WTC11 (cell line): ENCODE results near the gene RBM47. TPM values are rescaled to one million over a fixed set of nuclear protein-coding genes. Genes with fewer than 3 reads are reported as not detected.

Experiments used
- ATAC-seq: fragments of 200-7000 bp; cut with Tn5 transposase; 2 replicates; pipeline ENCODE4 v1.10.0; 2021; ENCODE audit warnings: mild to moderate bottlenecking, moderate library complexity
- CTCF ChIA-PET: fragments of 300-600 bp; sonication (Branson Sonifier 250); formaldehyde crosslinking; loops from one replicate; lab custom pipeline; 2021; ENCODE audit warnings: antibody characterized with exemption; lab: Charles Lee
- POLR2A ChIA-PET: fragments of 350-600 bp; sonication (Branson Sonifier 250); formaldehyde crosslinking; loops from one replicate; lab custom pipeline; 2021; ENCODE audit warnings: antibody characterized with exemption; lab: Charles Lee
- DNase-seq: peaks from one replicate; pipeline ENCODE4 v3.0.0; 2021; ENCODE audit warnings: low spot score
- H3K27ac Mint-ChIP-seq: 2 replicates; pipeline ENCODE4 v1.8.0; 2021; ENCODE audit warnings: mixed read lengths
- H3K27me3 Mint-ChIP-seq: 2 replicates; pipeline ENCODE4 v1.8.0; 2021; ENCODE audit warnings: low read depth, mild to moderate bottlenecking, moderate library complexity, mixed read lengths
- H3K36me3 Mint-ChIP-seq: 2 replicates; pipeline ENCODE4 v1.8.0; 2021; ENCODE audit warnings: mixed read lengths
- H3K4me1 Mint-ChIP-seq: 2 replicates; pipeline ENCODE4 v1.8.0; 2022; ENCODE audit warnings: mixed read lengths
- H3K4me3 Mint-ChIP-seq: 2 replicates; pipeline ENCODE4 v1.8.0; 2021; ENCODE audit warnings: mild to moderate bottlenecking, moderate library complexity, mixed read lengths
- H3K9me3 Mint-ChIP-seq: 2 replicates; pipeline ENCODE4 v1.8.0; 2021; ENCODE audit warnings: mixed read lengths
- CREM ChIP-seq: sonication (generic); formaldehyde crosslinking; IDR thresholded peaks from 2 replicates; pipeline ENCODE4 v1.8.1; 2022; ENCODE audit warnings: mild to moderate bottlenecking, missing genetic modification reagents, moderate library complexity
- EMX1 ChIP-seq: fragments of 250-450 bp; sonication (Bioruptor Pico); IDR thresholded peaks from 2 replicates; pipeline ENCODE4 v1.8.0; 2021; ENCODE audit warnings: mild to moderate bottlenecking
- ESRRA ChIP-seq: sonication (generic); formaldehyde crosslinking; IDR thresholded peaks from 2 replicates; pipeline ENCODE4 v1.8.1; 2022; ENCODE audit warnings: mild to moderate bottlenecking, missing genetic modification reagents, borderline replicate concordance
- FOXJ3 ChIP-seq: sonication (generic); formaldehyde crosslinking; IDR thresholded peaks from 2 replicates; pipeline ENCODE4 v1.9.0; 2021; ENCODE audit warnings: missing genetic modification reagents, mild to moderate bottlenecking, borderline replicate concordance
- GRHL2 ChIP-seq: fragments of 250-450 bp; sonication (Bioruptor Pico); IDR thresholded peaks from 2 replicates; pipeline ENCODE4 v1.8.0; 2022; ENCODE audit warnings: mild to moderate bottlenecking, moderate library complexity; ENCODE audit not compliant: insufficient replicate concordance, severe bottlenecking
- JUN ChIP-seq: sonication (generic); formaldehyde crosslinking; IDR thresholded peaks from 2 replicates; pipeline ENCODE4 v1.8.0; 2023; ENCODE audit warnings: mild to moderate bottlenecking, missing genetic modification reagents
- MXD4 ChIP-seq: fragments of 250-450 bp; sonication (Bioruptor Pico); IDR thresholded peaks from 2 replicates; pipeline ENCODE4 v1.8.0; 2021; ENCODE audit warnings: mild to moderate bottlenecking, moderate library complexity, borderline replicate concordance
- NR2C2 ChIP-seq: sonication (generic); formaldehyde crosslinking; IDR thresholded peaks from 2 replicates; pipeline ENCODE4 v1.8.0; 2022; ENCODE audit warnings: mild to moderate bottlenecking, missing genetic modification reagents
- PRRX2 ChIP-seq: fragments of 250-450 bp; sonication (Bioruptor Pico); IDR thresholded peaks from 2 replicates; pipeline ENCODE4 v1.8.0; 2021; ENCODE audit warnings: mild to moderate bottlenecking
- RORB ChIP-seq: fragments of 250-450 bp; sonication (Bioruptor Pico); IDR thresholded peaks from 2 replicates; pipeline ENCODE4 v1.9.0; 2021; ENCODE audit warnings: mild to moderate bottlenecking
- TCF7 ChIP-seq: sonication (generic); formaldehyde crosslinking; IDR thresholded peaks from 2 replicates; pipeline ENCODE4 v1.8.0; 2022; ENCODE audit warnings: mild to moderate bottlenecking, low read depth, missing genetic modification reagents, moderate library complexity
- ZNF138 ChIP-seq: sonication (generic); formaldehyde crosslinking; conservative IDR thresholded peaks from 2 replicates; pipeline ENCODE4 v1.8.1; 2022; ENCODE audit warnings: mild to moderate bottlenecking, moderate library complexity, missing genetic modification reagents
- ZNF317 ChIP-seq: sonication (generic); formaldehyde crosslinking; IDR thresholded peaks from 2 replicates; pipeline ENCODE4 v1.8.1; 2023; ENCODE audit warnings: low read depth, mild to moderate bottlenecking, moderate library complexity, missing genetic modification reagents, borderline replicate concordance
- total RNA-seq: library from RNA; stranded (reverse); gene quantifications from 3 replicates; pipeline ENCODE4 v1.2.3, GENCODE V29; 2021
- TF ChIP-seq, protein P1 (sequence below): sonication (generic); formaldehyde crosslinking; IDR thresholded peaks from 2 replicates; pipeline ENCODE4 v1.8.1; 2023; ENCODE audit warnings: mild to moderate bottlenecking, missing genetic modification reagents, borderline replicate concordance
- TF ChIP-seq, protein P2 (sequence below): sonication (generic); formaldehyde crosslinking; IDR thresholded peaks from 2 replicates; pipeline ENCODE4 v1.8.1; 2023; ENCODE audit warnings: mild to moderate bottlenecking, missing genetic modification reagents, moderate library complexity
- TF ChIP-seq, protein P3 (sequence below): sonication (generic); formaldehyde crosslinking; conservative IDR thresholded peaks from 2 replicates; pipeline ENCODE4 v1.8.1; 2023; ENCODE audit warnings: mild to moderate bottlenecking, low read depth, missing genetic modification reagents, moderate library complexity
- TF ChIP-seq, protein P4 (sequence below): fragments of 250-450 bp; sonication (Bioruptor Pico); IDR thresholded peaks from 2 replicates; pipeline ENCODE4 v2.1.2; 2022; ENCODE audit warnings: mild to moderate bottlenecking, moderate library complexity
- TF ChIP-seq, protein P5 (sequence below): fragments of 250-450 bp; sonication (Bioruptor Pico); IDR thresholded peaks from 2 replicates; pipeline ENCODE4 v1.9.0; 2021; ENCODE audit warnings: mild to moderate bottlenecking
- TF ChIP-seq, protein P6 (sequence below): fragments of 250-450 bp; sonication (Bioruptor Pico); IDR thresholded peaks from 2 replicates; pipeline ENCODE4 v1.8.0; 2021; ENCODE audit warnings: mild to moderate bottlenecking
- TF ChIP-seq, protein P7 (sequence below): sonication (generic); formaldehyde crosslinking; IDR thresholded peaks from 2 replicates; pipeline ENCODE4 v1.8.1; 2022; ENCODE audit warnings: mild to moderate bottlenecking, missing genetic modification reagents, moderate library complexity, borderline replicate concordance
- TF ChIP-seq, protein P8 (sequence below): sonication (generic); formaldehyde crosslinking; IDR thresholded peaks from 2 replicates; pipeline ENCODE4 v1.8.0; 2022; ENCODE audit warnings: mild to moderate bottlenecking, missing genetic modification reagents
- TF ChIP-seq, protein P9 (sequence below): sonication (generic); formaldehyde crosslinking; IDR thresholded peaks from 2 replicates; pipeline ENCODE4 v1.8.1; 2022; ENCODE audit warnings: mild to moderate bottlenecking, moderate library complexity, missing genetic modification reagents

The RBM47 gene
- total RNA-seq, 1 experiment from 2014 or later: 97.9 TPM

DNA sequence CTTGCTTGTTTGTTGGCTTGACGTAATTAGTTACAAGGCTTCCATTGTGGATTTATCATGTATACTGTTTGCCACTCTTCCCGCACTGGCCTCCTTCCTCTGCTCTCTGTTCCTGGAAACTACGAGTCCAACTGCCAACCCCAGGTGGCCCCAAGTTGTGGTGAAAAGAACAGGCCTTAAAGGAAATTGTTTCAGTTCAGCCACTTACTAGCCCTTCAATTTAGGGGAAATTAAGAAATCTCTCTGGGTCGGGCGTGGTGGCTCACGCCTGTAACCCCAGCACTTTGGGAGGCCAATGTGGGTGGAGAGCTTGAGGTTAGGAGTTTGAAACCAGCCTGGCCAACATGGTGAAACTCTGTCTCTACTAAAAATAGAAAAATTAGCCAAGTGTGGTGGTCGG, 28.0 kb downstream of the RBM47 start (continued):
- TF ChIP-seq, protein P1, sequence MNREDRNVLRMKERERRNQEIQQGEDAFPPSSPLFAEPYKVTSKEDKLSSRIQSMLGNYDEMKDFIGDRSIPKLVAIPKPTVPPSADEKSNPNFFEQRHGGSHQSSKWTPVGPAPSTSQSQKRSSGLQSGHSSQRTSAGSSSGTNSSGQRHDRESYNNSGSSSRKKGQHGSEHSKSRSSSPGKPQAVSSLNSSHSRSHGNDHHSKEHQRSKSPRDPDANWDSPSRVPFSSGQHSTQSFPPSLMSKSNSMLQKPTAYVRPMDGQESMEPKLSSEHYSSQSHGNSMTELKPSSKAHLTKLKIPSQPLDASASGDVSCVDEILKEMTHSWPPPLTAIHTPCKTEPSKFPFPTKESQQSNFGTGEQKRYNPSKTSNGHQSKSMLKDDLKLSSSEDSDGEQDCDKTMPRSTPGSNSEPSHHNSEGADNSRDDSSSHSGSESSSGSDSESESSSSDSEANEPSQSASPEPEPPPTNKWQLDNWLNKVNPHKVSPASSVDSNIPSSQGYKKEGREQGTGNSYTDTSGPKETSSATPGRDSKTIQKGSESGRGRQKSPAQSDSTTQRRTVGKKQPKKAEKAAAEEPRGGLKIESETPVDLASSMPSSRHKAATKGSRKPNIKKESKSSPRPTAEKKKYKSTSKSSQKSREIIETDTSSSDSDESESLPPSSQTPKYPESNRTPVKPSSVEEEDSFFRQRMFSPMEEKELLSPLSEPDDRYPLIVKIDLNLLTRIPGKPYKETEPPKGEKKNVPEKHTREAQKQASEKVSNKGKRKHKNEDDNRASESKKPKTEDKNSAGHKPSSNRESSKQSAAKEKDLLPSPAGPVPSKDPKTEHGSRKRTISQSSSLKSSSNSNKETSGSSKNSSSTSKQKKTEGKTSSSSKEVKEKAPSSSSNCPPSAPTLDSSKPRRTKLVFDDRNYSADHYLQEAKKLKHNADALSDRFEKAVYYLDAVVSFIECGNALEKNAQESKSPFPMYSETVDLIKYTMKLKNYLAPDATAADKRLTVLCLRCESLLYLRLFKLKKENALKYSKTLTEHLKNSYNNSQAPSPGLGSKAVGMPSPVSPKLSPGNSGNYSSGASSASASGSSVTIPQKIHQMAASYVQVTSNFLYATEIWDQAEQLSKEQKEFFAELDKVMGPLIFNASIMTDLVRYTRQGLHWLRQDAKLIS (CRISPR knock-in tag): no peak
- TF ChIP-seq, protein P2, sequence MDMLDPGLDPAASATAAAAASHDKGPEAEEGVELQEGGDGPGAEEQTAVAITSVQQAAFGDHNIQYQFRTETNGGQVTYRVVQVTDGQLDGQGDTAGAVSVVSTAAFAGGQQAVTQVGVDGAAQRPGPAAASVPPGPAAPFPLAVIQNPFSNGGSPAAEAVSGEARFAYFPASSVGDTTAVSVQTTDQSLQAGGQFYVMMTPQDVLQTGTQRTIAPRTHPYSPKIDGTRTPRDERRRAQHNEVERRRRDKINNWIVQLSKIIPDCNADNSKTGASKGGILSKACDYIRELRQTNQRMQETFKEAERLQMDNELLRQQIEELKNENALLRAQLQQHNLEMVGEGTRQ (CRISPR knock-in tag): no peak
- TF ChIP-seq EMX1 (CRISPR knock-in tag) (no peak), FOXJ3 (CRISPR knock-in tag) (no peak)
- TF ChIP-seq, protein P3, sequence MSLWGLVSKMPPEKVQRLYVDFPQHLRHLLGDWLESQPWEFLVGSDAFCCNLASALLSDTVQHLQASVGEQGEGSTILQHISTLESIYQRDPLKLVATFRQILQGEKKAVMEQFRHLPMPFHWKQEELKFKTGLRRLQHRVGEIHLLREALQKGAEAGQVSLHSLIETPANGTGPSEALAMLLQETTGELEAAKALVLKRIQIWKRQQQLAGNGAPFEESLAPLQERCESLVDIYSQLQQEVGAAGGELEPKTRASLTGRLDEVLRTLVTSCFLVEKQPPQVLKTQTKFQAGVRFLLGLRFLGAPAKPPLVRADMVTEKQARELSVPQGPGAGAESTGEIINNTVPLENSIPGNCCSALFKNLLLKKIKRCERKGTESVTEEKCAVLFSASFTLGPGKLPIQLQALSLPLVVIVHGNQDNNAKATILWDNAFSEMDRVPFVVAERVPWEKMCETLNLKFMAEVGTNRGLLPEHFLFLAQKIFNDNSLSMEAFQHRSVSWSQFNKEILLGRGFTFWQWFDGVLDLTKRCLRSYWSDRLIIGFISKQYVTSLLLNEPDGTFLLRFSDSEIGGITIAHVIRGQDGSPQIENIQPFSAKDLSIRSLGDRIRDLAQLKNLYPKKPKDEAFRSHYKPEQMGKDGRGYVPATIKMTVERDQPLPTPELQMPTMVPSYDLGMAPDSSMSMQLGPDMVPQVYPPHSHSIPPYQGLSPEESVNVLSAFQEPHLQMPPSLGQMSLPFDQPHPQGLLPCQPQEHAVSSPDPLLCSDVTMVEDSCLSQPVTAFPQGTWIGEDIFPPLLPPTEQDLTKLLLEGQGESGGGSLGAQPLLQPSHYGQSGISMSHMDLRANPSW (CRISPR knock-in tag): no peak

DNA sequence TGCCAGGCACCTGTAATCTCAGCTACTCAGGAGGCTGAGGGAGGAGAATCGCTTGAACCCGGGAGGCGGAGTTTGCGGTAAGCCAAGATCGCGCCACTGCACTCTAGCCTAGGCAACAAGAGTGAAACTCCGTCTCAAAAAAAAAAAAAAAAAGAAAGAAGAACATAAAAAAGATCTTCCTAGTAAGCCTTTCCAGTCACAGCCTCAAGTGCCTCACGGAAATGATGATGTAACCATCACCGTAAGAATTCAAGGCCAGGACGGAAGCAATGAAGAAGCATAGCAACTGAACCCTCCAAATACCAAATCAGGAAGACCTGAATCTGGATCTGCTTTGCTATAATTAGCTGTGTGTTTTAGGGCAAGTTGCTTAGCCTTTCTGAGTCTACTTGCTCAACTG, 28.8 kb downstream of the RBM47 start:
- ATAC-seq (no peak), DNase-seq (no peak)
- Mint-ChIP-seq H3K4me3 (no peak overlapping the region), H3K9me3 (no peaks in the 10 kb centered on the region), H3K27ac (peak overlapping the region; percentile 76), H3K36me3 (peaks cover 31% of the 10 kb centered on the region), H3K4me1 (peaks cover 18% of the 10 kb centered on the region), H3K27me3 (no peaks in the 10 kb centered on the region)
- TF ChIP-seq JUN: no peak
- TF ChIP-seq MXD4 (CRISPR knock-in tag): no peak
- no peak for TF ChIP-seq CREM (CRISPR knock-in tag)
- TF ChIP-seq ZNF138 (CRISPR knock-in tag): no peak
- TF ChIP-seq, protein P4, sequence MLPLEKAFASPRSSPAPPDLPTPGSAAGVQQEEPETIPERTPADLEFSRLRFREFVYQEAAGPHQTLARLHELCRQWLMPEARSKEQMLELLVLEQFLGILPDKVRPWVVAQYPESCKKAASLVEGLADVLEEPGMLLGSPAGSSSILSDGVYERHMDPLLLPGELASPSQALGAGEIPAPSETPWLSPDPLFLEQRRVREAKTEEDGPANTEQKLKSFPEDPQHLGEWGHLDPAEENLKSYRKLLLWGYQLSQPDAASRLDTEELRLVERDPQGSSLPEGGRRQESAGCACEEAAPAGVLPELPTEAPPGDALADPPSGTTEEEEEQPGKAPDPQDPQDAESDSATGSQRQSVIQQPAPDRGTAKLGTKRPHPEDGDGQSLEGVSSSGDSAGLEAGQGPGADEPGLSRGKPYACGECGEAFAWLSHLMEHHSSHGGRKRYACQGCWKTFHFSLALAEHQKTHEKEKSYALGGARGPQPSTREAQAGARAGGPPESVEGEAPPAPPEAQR (CRISPR knock-in tag): no peak
- no peak for TF ChIP-seq RORB (CRISPR knock-in tag)
- TF ChIP-seq, protein P5, sequence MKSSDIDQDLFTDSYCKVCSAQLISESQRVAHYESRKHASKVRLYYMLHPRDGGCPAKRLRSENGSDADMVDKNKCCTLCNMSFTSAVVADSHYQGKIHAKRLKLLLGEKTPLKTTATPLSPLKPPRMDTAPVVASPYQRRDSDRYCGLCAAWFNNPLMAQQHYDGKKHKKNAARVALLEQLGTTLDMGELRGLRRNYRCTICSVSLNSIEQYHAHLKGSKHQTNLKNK (CRISPR knock-in tag): no peak
- TF ChIP-seq PRRX2 (CRISPR knock-in tag): no peak
- no peak for TF ChIP-seq NR2C2 (CRISPR knock-in tag)
- TF ChIP-seq, protein P6, sequence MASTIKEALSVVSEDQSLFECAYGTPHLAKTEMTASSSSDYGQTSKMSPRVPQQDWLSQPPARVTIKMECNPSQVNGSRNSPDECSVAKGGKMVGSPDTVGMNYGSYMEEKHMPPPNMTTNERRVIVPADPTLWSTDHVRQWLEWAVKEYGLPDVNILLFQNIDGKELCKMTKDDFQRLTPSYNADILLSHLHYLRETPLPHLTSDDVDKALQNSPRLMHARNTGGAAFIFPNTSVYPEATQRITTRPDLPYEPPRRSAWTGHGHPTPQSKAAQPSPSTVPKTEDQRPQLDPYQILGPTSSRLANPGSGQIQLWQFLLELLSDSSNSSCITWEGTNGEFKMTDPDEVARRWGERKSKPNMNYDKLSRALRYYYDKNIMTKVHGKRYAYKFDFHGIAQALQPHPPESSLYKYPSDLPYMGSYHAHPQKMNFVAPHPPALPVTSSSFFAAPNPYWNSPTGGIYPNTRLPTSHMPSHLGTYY: no peak
- TF ChIP-seq, protein P7, sequence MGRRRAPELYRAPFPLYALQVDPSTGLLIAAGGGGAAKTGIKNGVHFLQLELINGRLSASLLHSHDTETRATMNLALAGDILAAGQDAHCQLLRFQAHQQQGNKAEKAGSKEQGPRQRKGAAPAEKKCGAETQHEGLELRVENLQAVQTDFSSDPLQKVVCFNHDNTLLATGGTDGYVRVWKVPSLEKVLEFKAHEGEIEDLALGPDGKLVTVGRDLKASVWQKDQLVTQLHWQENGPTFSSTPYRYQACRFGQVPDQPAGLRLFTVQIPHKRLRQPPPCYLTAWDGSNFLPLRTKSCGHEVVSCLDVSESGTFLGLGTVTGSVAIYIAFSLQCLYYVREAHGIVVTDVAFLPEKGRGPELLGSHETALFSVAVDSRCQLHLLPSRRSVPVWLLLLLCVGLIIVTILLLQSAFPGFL (CRISPR knock-in tag): no peak
- TF ChIP-seq, protein P8, sequence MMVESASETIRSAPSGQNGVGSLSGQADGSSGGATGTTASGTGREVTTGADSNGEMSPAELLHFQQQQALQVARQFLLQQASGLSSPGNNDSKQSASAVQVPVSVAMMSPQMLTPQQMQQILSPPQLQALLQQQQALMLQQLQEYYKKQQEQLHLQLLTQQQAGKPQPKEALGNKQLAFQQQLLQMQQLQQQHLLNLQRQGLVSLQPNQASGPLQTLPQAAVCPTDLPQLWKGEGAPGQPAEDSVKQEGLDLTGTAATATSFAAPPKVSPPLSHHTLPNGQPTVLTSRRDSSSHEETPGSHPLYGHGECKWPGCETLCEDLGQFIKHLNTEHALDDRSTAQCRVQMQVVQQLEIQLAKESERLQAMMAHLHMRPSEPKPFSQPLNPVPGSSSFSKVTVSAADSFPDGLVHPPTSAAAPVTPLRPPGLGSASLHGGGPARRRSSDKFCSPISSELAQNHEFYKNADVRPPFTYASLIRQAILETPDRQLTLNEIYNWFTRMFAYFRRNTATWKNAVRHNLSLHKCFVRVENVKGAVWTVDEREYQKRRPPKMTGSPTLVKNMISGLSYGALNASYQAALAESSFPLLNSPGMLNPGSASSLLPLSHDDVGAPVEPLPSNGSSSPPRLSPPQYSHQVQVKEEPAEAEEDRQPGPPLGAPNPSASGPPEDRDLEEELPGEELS (CRISPR knock-in tag): no peak
- TF ChIP-seq ESRRA (CRISPR knock-in tag): no peak
- no peak for TF ChIP-seq GRHL2 (CRISPR knock-in tag)
- TF ChIP-seq, protein P9, sequence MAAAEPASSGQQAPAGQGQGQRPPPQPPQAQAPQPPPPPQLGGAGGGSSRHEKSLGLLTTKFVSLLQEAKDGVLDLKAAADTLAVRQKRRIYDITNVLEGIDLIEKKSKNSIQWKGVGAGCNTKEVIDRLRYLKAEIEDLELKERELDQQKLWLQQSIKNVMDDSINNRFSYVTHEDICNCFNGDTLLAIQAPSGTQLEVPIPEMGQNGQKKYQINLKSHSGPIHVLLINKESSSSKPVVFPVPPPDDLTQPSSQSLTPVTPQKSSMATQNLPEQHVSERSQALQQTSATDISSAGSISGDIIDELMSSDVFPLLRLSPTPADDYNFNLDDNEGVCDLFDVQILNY (CRISPR knock-in tag): no peak
- no peak for TF ChIP-seq ZNF317 (CRISPR knock-in tag)
- no peak for TF ChIP-seq TCF7 (CRISPR knock-in tag)
- ChIA-PET POLR2A (no interaction called here), CTCF (interaction anchor here (0.9 kb wide), 1 partner anchor 118 kb away, joined by 3 read pairs; no protein-coding TSS in a partner anchor)
